ENCODE data around the gene SORCS1.

The SORCS1 gene

GRCh38 chr10:106722524-106722923, 442.0 kb downstream of the SORCS1 start:
- no peak for DNase-seq (ENCODE audit: low read depth, low spot score)
- Histone ChIP-seq H3K4me1 (ENCODE audit: control insufficient read depth, insufficient read depth, low read length) (peaks cover 1% of the 10 kb centered on the region; the same call in 1 of the 2 replicates), H3K4me3 (ENCODE audit: low read length) (no peak overlapping the region), H3K27me3 (ENCODE audit: control insufficient read depth, insufficient read depth, low read length) (no peaks in the 10 kb centered on the region), H3K27ac (ENCODE audit: low read length) (no peak overlapping the region), H3K36me3 (ENCODE audit: control insufficient read depth, insufficient read depth, low read length) (no peaks in the 10 kb centered on the region), H3K9me3 (ENCODE audit: control insufficient read depth, insufficient read depth, low read length) (no peaks in the 10 kb centered on the region)
- WGBS (ENCODE audit: insufficient coverage, insufficient read length), result no CpG with 5 or more reads among the region's 2 CpGs

DNA sequence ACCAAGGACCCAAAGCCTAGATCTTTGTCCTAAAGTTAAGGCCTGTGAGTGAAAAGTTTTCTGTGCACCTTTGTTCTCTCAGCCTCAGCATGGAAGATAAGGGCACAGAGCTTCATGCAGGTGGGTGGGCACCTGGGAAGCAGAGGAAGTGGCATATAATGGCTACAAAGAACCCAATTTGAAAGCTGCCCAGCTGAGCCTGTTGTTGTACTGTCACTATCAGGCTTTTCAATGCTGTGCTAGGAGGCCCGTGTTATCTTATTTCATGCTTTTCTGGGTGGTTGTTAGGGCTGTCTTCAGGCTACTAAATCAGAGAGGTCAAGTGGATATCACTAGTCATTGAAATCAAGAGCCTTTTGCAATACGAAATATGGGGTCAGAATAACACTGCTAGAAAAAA, 443.8 kb downstream of the SORCS1 start:
- Histone ChIP-seq H3K4me3 (ENCODE audit: low read length) (no peak overlapping the region), H3K9me3 (ENCODE audit: control insufficient read depth, insufficient read depth, low read length) (no peaks in the 10 kb centered on the region), H3K27me3 (ENCODE audit: control insufficient read depth, insufficient read depth, low read length) (no peaks in the 10 kb centered on the region), H3K4me1 (ENCODE audit: control insufficient read depth, insufficient read depth, low read length) (peaks cover 1% of the 10 kb centered on the region; the same call in 1 of the 2 replicates), H3K27ac (ENCODE audit: low read length) (no peak overlapping the region), H3K36me3 (ENCODE audit: control insufficient read depth, insufficient read depth, low read length) (no peaks in the 10 kb centered on the region)
- DNase-seq (ENCODE audit: low read depth, low spot score), result no peak
- WGBS (ENCODE audit: insufficient coverage, insufficient read length), result no CpG with 5 or more reads among the region's 2 CpGs

DNA sequence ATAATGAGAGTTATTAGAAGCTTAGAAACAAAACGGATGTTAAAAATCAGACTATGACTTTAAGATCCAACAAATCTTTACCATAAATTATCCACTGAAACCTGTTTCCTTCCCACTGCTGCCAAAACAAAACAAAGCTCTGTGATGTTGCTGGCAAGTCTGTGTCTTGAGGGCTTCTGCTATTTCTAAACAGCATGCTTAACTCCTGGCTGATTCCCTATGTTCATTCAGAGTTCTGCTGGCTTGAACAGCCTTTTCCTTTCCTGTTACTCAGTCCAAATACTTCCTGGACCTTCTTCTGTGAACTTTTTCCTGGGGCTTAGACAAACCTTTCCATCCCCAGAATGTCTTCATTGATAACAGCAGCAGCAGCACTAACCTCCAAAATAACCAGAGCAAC, 448.1 kb downstream of the SORCS1 start:
- H3K4me1 ChIP-seq (ENCODE audit: control insufficient read depth, insufficient read depth, low read length), result peaks cover 1% of the 10 kb centered on the region; the same call in 1 of the 2 replicates
- no peak for DNase-seq (ENCODE audit: low read depth, low spot score)
- no peak overlapping the region for H3K27ac ChIP-seq (ENCODE audit: low read length)
- H3K9me3 ChIP-seq (ENCODE audit: control insufficient read depth, insufficient read depth, low read length), result no peaks in the 10 kb centered on the region
- WGBS (ENCODE audit: insufficient coverage, insufficient read length), result no CpG with 5 or more reads among the region's 1 CpG
- no peak overlapping the region for H3K4me3 ChIP-seq (ENCODE audit: low read length)
- no peaks in the 10 kb centered on the region for H3K27me3 ChIP-seq (ENCODE audit: control insufficient read depth, insufficient read depth, low read length)
- H3K36me3 ChIP-seq (ENCODE audit: control insufficient read depth, insufficient read depth, low read length), result no peaks in the 10 kb centered on the region

GRCh38 chr10:106714734-106715555, 449.6 kb downstream of the SORCS1 start:
- H3K4me3 ChIP-seq (ENCODE audit: low read length), result no peak overlapping the region
- H3K27me3 ChIP-seq (ENCODE audit: control insufficient read depth, insufficient read depth, low read length), result no peaks in the 10 kb centered on the region
- H3K27ac ChIP-seq (ENCODE audit: low read length), result no peak overlapping the region
- no peaks in the 10 kb centered on the region for H3K36me3 ChIP-seq (ENCODE audit: control insufficient read depth, insufficient read depth, low read length)
- no peaks in the 10 kb centered on the region for H3K9me3 ChIP-seq (ENCODE audit: control insufficient read depth, insufficient read depth, low read length)
- WGBS (ENCODE audit: insufficient coverage, insufficient read length), result no CpG with 5 or more reads among the region's 6 CpGs
- no peaks in the 10 kb centered on the region for H3K4me1 ChIP-seq (ENCODE audit: control insufficient read depth, insufficient read depth, low read length)
- DNase-seq (ENCODE audit: low read depth, low spot score), result no peak

GRCh38 chr10:106713846-106714245, 450.7 kb downstream of the SORCS1 start:
- WGBS (ENCODE audit: insufficient coverage, insufficient read length), result no CpG with 5 or more reads among the region's 2 CpGs

DNA sequence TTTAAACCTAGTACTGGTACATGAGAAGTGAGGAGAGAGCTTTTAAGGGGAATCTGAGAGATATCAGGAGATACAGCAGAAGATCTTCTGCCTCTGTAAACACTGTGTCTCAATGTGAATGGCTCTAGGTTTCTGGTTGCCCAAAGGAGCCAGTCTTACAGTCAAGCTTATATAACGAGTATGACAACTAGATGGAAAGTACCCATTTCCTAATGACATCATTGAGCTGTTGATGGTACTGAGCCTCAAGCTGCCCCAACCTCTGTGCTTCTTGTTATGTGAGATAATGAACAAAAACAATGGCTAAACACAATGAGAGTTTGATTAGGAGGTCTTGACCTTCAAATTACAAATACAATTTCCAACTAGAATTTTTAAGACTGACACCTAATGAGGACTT, 451.5 kb downstream of the SORCS1 start:
- H3K4me3 ChIP-seq (ENCODE audit: low read length), result no peak overlapping the region
- no CpG with 5 or more reads among the region's 1 CpG for WGBS (ENCODE audit: insufficient coverage, insufficient read length)
- H3K27ac ChIP-seq (ENCODE audit: low read length), result no peak overlapping the region
- no peaks in the 10 kb centered on the region for H3K36me3 ChIP-seq (ENCODE audit: control insufficient read depth, insufficient read depth, low read length)
- no peaks in the 10 kb centered on the region for H3K9me3 ChIP-seq (ENCODE audit: control insufficient read depth, insufficient read depth, low read length)
- no peaks in the 10 kb centered on the region for H3K27me3 ChIP-seq (ENCODE audit: control insufficient read depth, insufficient read depth, low read length)
- DNase-seq (ENCODE audit: low read depth, low spot score), result no peak
- H3K4me1 ChIP-seq (ENCODE audit: control insufficient read depth, insufficient read depth, low read length), result no peaks in the 10 kb centered on the region

More at GRCh38 chr10:106713846-106714245, 450.7 kb downstream of the SORCS1 start:
- no peak for DNase-seq (ENCODE audit: low read depth, low spot score)
- Histone ChIP-seq H3K4me3 (ENCODE audit: low read length) (no peak overlapping the region), H3K27me3 (ENCODE audit: control insufficient read depth, insufficient read depth, low read length) (no peaks in the 10 kb centered on the region), H3K36me3 (ENCODE audit: control insufficient read depth, insufficient read depth, low read length) (no peaks in the 10 kb centered on the region), H3K27ac (ENCODE audit: low read length) (no peak overlapping the region), H3K4me1 (ENCODE audit: control insufficient read depth, insufficient read depth, low read length) (no peaks in the 10 kb centered on the region), H3K9me3 (ENCODE audit: control insufficient read depth, insufficient read depth, low read length) (no peaks in the 10 kb centered on the region)

DNA sequence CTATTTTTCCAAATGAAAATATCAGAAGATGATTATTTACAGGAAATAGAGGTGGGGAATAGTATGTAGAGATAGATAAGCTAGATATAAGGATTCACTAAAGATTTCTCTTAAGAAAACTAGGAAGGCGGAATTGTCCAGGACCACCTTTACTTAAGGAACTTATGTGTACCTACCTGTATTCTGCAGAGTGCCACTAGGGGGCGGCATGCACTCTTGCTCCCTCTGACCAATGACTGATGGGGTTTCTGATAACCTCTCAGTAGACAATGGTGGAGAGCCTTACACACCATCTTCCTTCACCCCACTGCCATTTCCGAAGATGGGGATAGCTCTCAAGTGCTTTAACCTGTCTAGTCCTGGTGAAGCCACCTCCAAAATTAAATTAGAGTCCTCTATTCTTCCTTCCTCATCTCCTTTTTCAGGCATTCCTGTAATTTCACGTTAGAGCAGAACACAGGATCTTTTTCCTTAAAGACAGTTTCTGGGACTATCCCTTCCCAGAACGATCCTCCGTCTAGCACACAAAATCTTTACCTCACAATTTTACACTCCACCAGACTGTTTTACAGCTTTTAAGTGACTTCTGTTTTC, 453.1 kb downstream of the SORCS1 start:
- H3K27me3 ChIP-seq (ENCODE audit: control insufficient read depth, insufficient read depth, low read length), result no peaks in the 10 kb centered on the region
- no peak overlapping the region for H3K27ac ChIP-seq (ENCODE audit: low read length)
- H3K4me3 ChIP-seq (ENCODE audit: low read length), result no peak overlapping the region
- peak; percentile 33 for DNase-seq (ENCODE audit: low read depth, low spot score)
- H3K9me3 ChIP-seq (ENCODE audit: control insufficient read depth, insufficient read depth, low read length), result no peaks in the 10 kb centered on the region
- no peaks in the 10 kb centered on the region for H3K36me3 ChIP-seq (ENCODE audit: control insufficient read depth, insufficient read depth, low read length)
- peaks cover 4% of the 10 kb centered on the region; the same call in 1 of the 2 replicates for H3K4me1 ChIP-seq (ENCODE audit: control insufficient read depth, insufficient read depth, low read length)
- WGBS (ENCODE audit: insufficient coverage, insufficient read length), result no CpG with 5 or more reads among the region's 6 CpGs

DNA sequence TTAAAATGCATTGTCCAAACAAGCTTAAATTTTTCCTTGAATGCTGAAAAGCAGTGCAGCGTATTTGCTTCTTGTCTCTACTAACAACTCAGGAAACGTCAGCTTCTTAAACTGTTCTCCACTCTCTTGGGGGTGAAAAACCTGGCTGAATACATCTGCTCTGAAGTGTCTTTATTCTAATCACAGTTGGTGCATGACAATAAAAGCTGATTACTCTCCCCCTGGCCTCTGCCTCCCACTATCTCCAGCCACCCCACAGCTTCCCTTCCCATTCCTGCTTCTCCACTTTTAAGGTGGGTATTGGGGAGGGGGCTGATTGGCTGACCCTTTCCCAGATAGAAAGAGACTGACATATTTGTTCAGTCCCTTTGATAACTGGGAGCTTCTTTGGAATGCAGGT, 456.0 kb downstream of the SORCS1 start:
- Histone ChIP-seq H3K9me3 (ENCODE audit: control insufficient read depth, insufficient read depth, low read length) (no peaks in the 10 kb centered on the region), H3K4me1 (ENCODE audit: control insufficient read depth, insufficient read depth, low read length) (peaks cover 4% of the 10 kb centered on the region; the same call in 1 of the 2 replicates), H3K27ac (ENCODE audit: low read length) (no peak overlapping the region), H3K27me3 (ENCODE audit: control insufficient read depth, insufficient read depth, low read length) (no peaks in the 10 kb centered on the region), H3K36me3 (ENCODE audit: control insufficient read depth, insufficient read depth, low read length) (no peaks in the 10 kb centered on the region), H3K4me3 (ENCODE audit: low read length) (no peak overlapping the region)
- DNase-seq (ENCODE audit: low read depth, low spot score), result peak; percentile 37
- WGBS (ENCODE audit: insufficient coverage, insufficient read length), result no CpG with 5 or more reads among the region's 2 CpGs

- Histone ChIP-seq H3K36me3 (ENCODE audit: control insufficient read depth, insufficient read depth, low read length) (no peaks in the 10 kb centered on the region), H3K27me3 (ENCODE audit: control insufficient read depth, insufficient read depth, low read length) (no peaks in the 10 kb centered on the region), H3K9me3 (ENCODE audit: control insufficient read depth, insufficient read depth, low read length) (no peaks in the 10 kb centered on the region), H3K4me1 (ENCODE audit: control insufficient read depth, insufficient read depth, low read length) (peaks cover 4% of the 10 kb centered on the region; the same call in 1 of the 2 replicates), H3K27ac (ENCODE audit: low read length) (no peak overlapping the region), H3K4me3 (ENCODE audit: low read length) (no peak overlapping the region)
- peak; percentile 9 for DNase-seq (ENCODE audit: low read depth, low spot score)
- WGBS (ENCODE audit: insufficient coverage, insufficient read length), result no CpG with 5 or more reads among the region's 3 CpGs
Measured at GRCh38 chr10:106707657-106708056, 456.8 kb downstream of the SORCS1 start.

- no peaks in the 10 kb centered on the region for H3K9me3 ChIP-seq (ENCODE audit: control insufficient read depth, insufficient read depth, low read length)
- no peak for DNase-seq (ENCODE audit: low read depth, low spot score)
- H3K27me3 ChIP-seq (ENCODE audit: control insufficient read depth, insufficient read depth, low read length), result no peaks in the 10 kb centered on the region
- H3K36me3 ChIP-seq (ENCODE audit: control insufficient read depth, insufficient read depth, low read length), result no peaks in the 10 kb centered on the region
- no peak overlapping the region for H3K4me3 ChIP-seq (ENCODE audit: low read length)
- H3K4me1 ChIP-seq (ENCODE audit: control insufficient read depth, insufficient read depth, low read length), result peaks cover 4% of the 10 kb centered on the region; the same call in 1 of the 2 replicates
- H3K27ac ChIP-seq (ENCODE audit: low read length), result no peak overlapping the region
Measured at GRCh38 chr10:106706127-106706526, 458.4 kb downstream of the SORCS1 start.
